ENCODE results near the gene ARHGAP18.

ARHGAP18 gene

GRCh38 chr6:129619579-129620233 lies 90.3 kb downstream of the ARHGAP18 start:
- H3K4me3 ChIP-seq (replicated peaks; ENCODE audit: low read depth, low read length), result no peak overlapping the region
- no peak for TF ChIP-seq CTCF (IDR thresholded peaks at IDR 0.05; ENCODE audit: low read length, missing control alignments)
- DNase-seq (ENCODE audit: low read depth), result no peak

- H3K4me3 ChIP-seq (replicated peaks; ENCODE audit: low read depth, low read length), result no peak overlapping the region
- TF ChIP-seq CTCF (IDR thresholded peaks at IDR 0.05; ENCODE audit: low read length, missing control alignments), result no peak
- DNase-seq (ENCODE audit: low read depth), result peak; percentile 31
Observed at GRCh38 chr6:129617986-129618385, 92.0 kb downstream of the ARHGAP18 start.

GRCh38 chr6:129615496-129615895 lies 94.5 kb downstream of the ARHGAP18 start:
- H3K4me3 ChIP-seq (replicated peaks; ENCODE audit: low read depth, low read length), result no peak overlapping the region
- TF ChIP-seq CTCF (IDR thresholded peaks at IDR 0.05; ENCODE audit: low read length, missing control alignments), result no peak
- DNase-seq (ENCODE audit: low read depth), result no peak

GRCh38 chr6:129615020-129615419 lies 95.0 kb downstream of the ARHGAP18 start:
- DNase-seq (ENCODE audit: low read depth), result no peak
- no peak for TF ChIP-seq CTCF (IDR thresholded peaks at IDR 0.05; ENCODE audit: low read length, missing control alignments)
- H3K4me3 ChIP-seq (replicated peaks; ENCODE audit: low read depth, low read length), result no peak overlapping the region

GRCh38 chr6:129614464-129614863 lies 95.5 kb downstream of the ARHGAP18 start:
- H3K4me3 ChIP-seq (replicated peaks; ENCODE audit: low read depth, low read length), result no peak overlapping the region
- TF ChIP-seq CTCF (IDR thresholded peaks at IDR 0.05; ENCODE audit: low read length, missing control alignments), result no peak

GRCh38 chr6:129612440-129612839 lies 97.5 kb downstream of the ARHGAP18 start:
- H3K4me3 ChIP-seq (replicated peaks; ENCODE audit: low read depth, low read length), result no peak overlapping the region
- no peak for DNase-seq (ENCODE audit: low read depth)
- TF ChIP-seq CTCF (IDR thresholded peaks at IDR 0.05; ENCODE audit: low read length, missing control alignments), result no peak

More at GRCh38 chr6:129614464-129614863, 95.5 kb downstream of the ARHGAP18 start:
- DNase-seq (ENCODE audit: low read depth), result no peak

- TF ChIP-seq CTCF (IDR thresholded peaks at IDR 0.05; ENCODE audit: low read length, missing control alignments), result no peak
- H3K4me3 ChIP-seq (replicated peaks; ENCODE audit: low read depth, low read length), result no peak overlapping the region
- no peak for DNase-seq (ENCODE audit: low read depth)
Observed at GRCh38 chr6:129609635-129610034, 100.3 kb downstream of the ARHGAP18 start.

Data from fibroblast of pulmonary artery (primary cell).